Mesendoderm (in vitro differentiated cells): Measurements from ENCODE around the gene AP2M1.

Experiments
- DNase-seq: peaks from one replicate; pipeline ENCODE4 v3.0.0; 2013
- H2AK5ac ChIP-seq: 2 replicates; pipeline ENCODE4 v1.6.1; 2013; ENCODE audit warnings: low read length, inconsistent platforms
- H2BK120ac ChIP-seq: 2 replicates; pipeline ENCODE4 v1.6.1; 2013; ENCODE audit warnings: low read depth, mild to moderate bottlenecking, low read length, moderate library complexity, mixed read lengths
- H2BK15ac ChIP-seq: replicated peaks from 2 replicates; pipeline ENCODE4 v1.6.1; 2013; ENCODE audit warnings: low read depth, mild to moderate bottlenecking, moderate library complexity
- H2BK5ac ChIP-seq: 2 replicates; pipeline ENCODE4 v1.6.1; 2013; ENCODE audit warnings: low read length, inconsistent platforms
- H3K18ac ChIP-seq: 2 replicates; pipeline ENCODE4 v1.6.1; 2013; ENCODE audit warnings: mild to moderate bottlenecking, low read length, mixed read lengths
- H3K23ac ChIP-seq: one replicate; pipeline ENCODE4 v1.6.1; 2013; ENCODE audit warnings: low read length
- H3K27ac ChIP-seq: 2 replicates; pipeline ENCODE4 v1.5.1; 2013; ENCODE audit warnings: low read depth, mild to moderate bottlenecking, inconsistent platforms, low read length, moderate library complexity
- H3K27me3 ChIP-seq: 2 replicates; pipeline ENCODE4 v1.6.1; 2013; ENCODE audit warnings: low read length, control low read depth, mild to moderate bottlenecking, inconsistent platforms; ENCODE audit not compliant: insufficient read depth, poor library complexity
- H3K36me3 ChIP-seq: 2 replicates; pipeline ENCODE4 v1.6.1; 2013; ENCODE audit warnings: low read length, inconsistent platforms; ENCODE audit not compliant: control insufficient read depth, insufficient read depth
- H3K4ac ChIP-seq: one replicate; pipeline ENCODE4 v1.6.1; 2013; ENCODE audit warnings: low read depth, mild to moderate bottlenecking, low read length, moderate library complexity
- H3K4me1 ChIP-seq: 2 replicates; pipeline ENCODE4 v1.6.1; 2013; ENCODE audit warnings: low read depth, low read length, inconsistent platforms; ENCODE audit not compliant: control insufficient read depth
- H3K4me2 ChIP-seq: 2 replicates; pipeline ENCODE4 v1.6.1; 2013; ENCODE audit warnings: low read length
- H3K4me3 ChIP-seq: 2 replicates; pipeline ENCODE4 v1.5.1; 2013; ENCODE audit warnings: mild to moderate bottlenecking, low read length
- H3K56ac ChIP-seq: one replicate; pipeline ENCODE4 v1.6.1; 2013; ENCODE audit warnings: low read length
- H3K79me1 ChIP-seq: 2 replicates; pipeline ENCODE4 v1.6.1; 2013; ENCODE audit warnings: low read length, inconsistent platforms
- H3K79me2 ChIP-seq: 2 replicates; pipeline ENCODE4 v1.6.1; 2013; ENCODE audit warnings: mild to moderate bottlenecking, low read length; ENCODE audit not compliant: control insufficient read depth, insufficient read depth
- H3K9ac ChIP-seq: 2 replicates; pipeline ENCODE4 v1.6.1; 2013; ENCODE audit warnings: low read length, inconsistent platforms
- H4K5ac ChIP-seq: one replicate; pipeline ENCODE4 v1.6.1; 2013; ENCODE audit warnings: low read length
- H4K8ac ChIP-seq: one replicate; pipeline ENCODE4 v1.6.1; 2013; ENCODE audit warnings: low read depth, mild to moderate bottlenecking, control low read depth, low read length, moderate library complexity
- WGBS: extraction: QIAGEN DNeasy Blood & Tissue Kit; methylation state at CpG from one replicate; pipeline ENCODE4 v1.1.7; 2013; ENCODE audit warnings: low lambda C conversion rate, missing lambda C conversion rate; ENCODE audit not compliant: insufficient coverage; ENCODE audit errors: extremely low coverage; 5-methylcytosine and 5-hydroxymethylcytosine counted together

Gene AP2M1

DNA sequence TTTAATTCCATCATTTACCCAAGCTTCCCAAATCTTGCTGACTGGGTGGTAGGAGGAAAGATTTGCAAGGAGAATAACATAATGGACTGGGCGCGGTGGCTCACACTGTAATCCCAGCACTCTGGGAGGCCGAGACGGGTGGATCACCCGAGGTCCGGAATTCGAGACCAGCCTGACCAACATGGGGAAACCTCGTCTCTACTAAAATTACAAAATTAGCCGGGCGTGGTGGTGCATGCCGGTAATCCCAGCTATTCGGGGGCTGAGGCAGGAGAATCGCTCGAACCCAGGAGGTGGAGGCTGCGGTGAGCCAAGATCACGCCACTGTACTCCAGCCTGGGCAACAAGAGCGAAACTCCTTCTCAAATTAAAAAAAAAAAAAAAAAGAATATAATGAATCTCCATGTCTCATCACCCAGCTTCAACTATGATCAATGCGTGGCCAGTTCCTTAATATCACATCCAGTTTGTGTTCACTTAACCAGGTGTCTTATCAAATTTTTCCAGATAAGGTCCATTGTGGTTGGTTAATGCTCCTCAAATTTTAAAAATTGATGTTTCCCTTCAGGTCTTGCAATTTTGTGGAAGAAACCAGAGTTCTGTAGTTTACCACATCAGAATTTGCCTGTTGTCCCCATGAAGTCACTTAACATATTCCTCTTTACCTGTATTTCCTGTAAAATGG is 10.0 kb downstream of the AP2M1 start:
- Histone ChIP-seq H3K27me3 (no peaks in the 10 kb centered on the region), H3K4ac (no peak overlapping the region), H3K79me1 (peaks cover 19% of the 10 kb centered on the region), H2BK15ac (no peak overlapping the region), H3K27ac (peak overlapping the region; percentile 95), H3K4me2 (no peak overlapping the region), H3K4me3 (no peak overlapping the region), H2AK5ac (no peak overlapping the region), H3K56ac (peak overlapping the region; percentile 83), H2BK5ac (no peak overlapping the region), H3K4me1 (peaks cover 4% of the 10 kb centered on the region), H3K18ac (no peak overlapping the region), H3K36me3 (peaks cover 21% of the 10 kb centered on the region), H3K9ac (peak overlapping the region; percentile 80), H4K8ac (no peak overlapping the region), H4K5ac (peak overlapping the region; percentile 5), H2BK120ac (no peak overlapping the region), H3K79me2 (peaks cover 20% of the 10 kb centered on the region), H3K23ac (no peak overlapping the region)
- no peak for DNase-seq
- no CpG with 5 or more reads among the region's 18 CpGs for WGBS

DNA sequence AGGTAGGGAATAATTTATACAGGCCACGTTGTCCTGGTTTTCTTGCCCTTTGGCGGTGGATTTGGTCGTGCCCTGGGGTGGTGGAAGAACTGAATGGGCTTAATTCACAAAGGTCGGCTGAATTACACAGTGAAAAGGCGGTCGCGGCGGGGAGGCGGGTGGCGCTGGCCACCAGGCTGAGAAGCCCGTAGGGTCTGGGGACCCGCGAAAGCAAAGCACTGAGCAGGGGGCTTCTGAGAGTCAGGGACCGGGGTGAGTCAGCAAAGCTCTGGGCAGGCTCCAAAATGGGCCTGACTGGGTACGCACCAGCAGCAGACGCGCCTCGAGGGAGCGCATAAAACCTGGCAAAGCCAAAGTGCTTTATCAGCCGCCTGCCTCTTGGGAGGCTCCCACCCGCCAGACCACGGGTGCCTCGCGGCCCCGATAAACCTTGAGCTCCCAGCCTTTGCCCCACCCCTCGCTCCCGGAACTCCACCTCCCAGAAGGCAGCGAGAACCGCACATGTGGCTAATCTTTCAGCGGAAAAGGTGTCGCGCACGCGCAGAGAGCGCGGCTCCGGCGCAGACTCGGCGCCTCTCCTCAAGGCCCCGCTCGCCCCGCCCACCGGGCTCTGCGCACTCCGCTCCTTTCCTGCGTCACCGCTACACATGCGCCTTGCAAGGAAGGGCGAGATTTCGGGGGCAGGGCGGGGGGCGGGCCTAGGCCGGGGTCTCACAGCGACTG is 11.0 kb downstream of the AP2M1 start:
- peak overlapping the region; percentile 39 for H3K4me2 ChIP-seq
- H3K9ac ChIP-seq, result peak overlapping the region; percentile 80
- peak overlapping the region; percentile 82 for H4K8ac ChIP-seq
- peak overlapping the region; percentile 91 for H3K18ac ChIP-seq
- no peak overlapping the region for H2BK120ac ChIP-seq
- peak overlapping the region; percentile 51 for H2BK5ac ChIP-seq
- no peak overlapping the region for H3K23ac ChIP-seq
- H3K27ac ChIP-seq, result peak overlapping the region; percentile 95
- peak overlapping the region; percentile 43 for H2AK5ac ChIP-seq
- peaks cover 4% of the 10 kb centered on the region for H3K4me1 ChIP-seq
- H3K36me3 ChIP-seq, result peaks cover 20% of the 10 kb centered on the region
- H2BK15ac ChIP-seq, result no peak overlapping the region
- peaks cover 20% of the 10 kb centered on the region for H3K79me1 ChIP-seq
- DNase-seq, result peak; percentile 100
- peak overlapping the region; percentile 83 for H3K56ac ChIP-seq
- no CpG with 5 or more reads among the region's 55 CpGs for WGBS
- peaks cover 20% of the 10 kb centered on the region for H3K79me2 ChIP-seq
- peak overlapping the region; percentile 90 for H3K4me3 ChIP-seq
- no peaks in the 10 kb centered on the region for H3K27me3 ChIP-seq
- H3K4ac ChIP-seq, result peak overlapping the region; percentile 73
- H4K5ac ChIP-seq, result peak overlapping the region; percentile 5

DNA sequence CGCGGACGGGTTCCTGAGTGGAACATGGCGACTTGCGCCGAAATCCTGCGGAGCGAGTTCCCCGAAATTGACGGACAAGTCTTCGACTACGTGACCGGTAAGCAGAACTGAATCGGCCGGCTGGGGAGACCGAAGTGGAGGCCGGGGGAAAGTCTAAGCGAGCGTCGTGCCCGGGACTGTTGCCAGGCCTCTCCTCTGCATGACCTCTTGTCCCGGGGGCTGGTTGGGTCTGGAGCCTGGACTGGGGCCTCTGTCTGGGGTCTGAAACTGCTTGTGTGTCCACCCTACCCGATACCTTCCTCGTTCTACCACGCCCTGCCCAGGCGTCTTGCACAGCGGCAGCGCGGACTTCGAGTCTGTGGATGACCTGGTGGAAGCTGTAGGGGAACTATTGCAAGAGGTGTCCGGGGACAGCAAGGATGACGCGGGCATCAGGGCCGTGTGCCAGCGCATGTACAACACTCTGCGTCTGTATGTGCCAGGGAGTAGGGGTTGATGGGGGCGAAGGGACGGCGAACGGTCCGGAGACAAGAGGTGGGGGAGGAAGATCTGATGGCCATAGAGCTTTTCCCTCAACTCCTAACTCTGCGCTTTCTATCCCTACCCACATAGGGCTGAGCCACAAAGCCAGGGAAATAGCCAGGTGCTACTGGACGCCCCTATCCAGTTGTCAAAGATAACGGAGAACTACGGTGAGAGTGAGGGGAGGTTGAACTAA is 11.7 kb downstream of the AP2M1 start, which contains the start of gene ABCF3:
ABCF3 (plus strand) TSS at position 16 of the 718 bp plus-strand sequence; CDS start at position 25, 9 bp downstream.
- peak within 1 kb of the TSS; percentile 48 for H3K23ac ChIP-seq
- no peaks in the 10 kb centered on the region for H3K27me3 ChIP-seq
- H3K79me1 ChIP-seq, result peaks cover 20% of the 10 kb centered on the region
- no CpG with 5 or more reads among the region's 45 CpGs for WGBS
- H3K4me2 ChIP-seq, result peak within 1 kb of the TSS; percentile 96
- peak within 1 kb of the TSS; percentile 43 for H2AK5ac ChIP-seq
- H3K9ac ChIP-seq, result peak within 1 kb of the TSS; percentile 96
- peaks cover 20% of the 10 kb centered on the region for H3K79me2 ChIP-seq
- H3K56ac ChIP-seq, result peak within 1 kb of the TSS; percentile 96
- no peak for DNase-seq
- peaks cover 14% of the 10 kb centered on the region for H3K36me3 ChIP-seq
- peak within 1 kb of the TSS; percentile 73 for H3K4ac ChIP-seq
- peak within 1 kb of the TSS; percentile 5 for H4K5ac ChIP-seq
- peak within 1 kb of the TSS; percentile 91 for H3K18ac ChIP-seq
- H2BK15ac ChIP-seq, result no peak within 1 kb of the TSS
- peak within 1 kb of the TSS; percentile 51 for H2BK5ac ChIP-seq
- peaks cover 4% of the 10 kb centered on the region for H3K4me1 ChIP-seq
- peak within 1 kb of the TSS; percentile 95 for H3K27ac ChIP-seq
- no peak within 1 kb of the TSS for H2BK120ac ChIP-seq
- H4K8ac ChIP-seq, result peak within 1 kb of the TSS; percentile 82
- peak within 1 kb of the TSS; percentile 90 for H3K4me3 ChIP-seq

DNA sequence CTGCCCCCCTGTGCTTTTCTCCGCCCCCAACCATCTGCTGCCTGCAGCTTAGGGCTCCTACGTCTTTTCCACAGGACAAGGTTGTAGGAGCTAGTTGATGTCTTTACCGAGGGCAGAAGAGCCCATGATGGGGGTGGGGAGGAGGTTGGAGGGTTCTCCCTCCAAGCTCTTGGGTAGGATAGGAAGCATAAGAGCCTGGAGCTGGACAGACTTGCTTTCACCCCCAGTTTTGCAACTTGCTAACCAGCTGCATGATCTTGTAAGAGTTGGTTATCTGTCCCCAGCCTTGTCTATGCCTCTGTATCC is 12.2 kb downstream of the AP2M1 start:
- peak overlapping the region; percentile 96 for H3K9ac ChIP-seq
- no peak overlapping the region for H3K27ac ChIP-seq
- peaks cover 18% of the 10 kb centered on the region for H3K79me1 ChIP-seq
- peaks cover 20% of the 10 kb centered on the region for H3K79me2 ChIP-seq
- no peak overlapping the region for H2BK120ac ChIP-seq
- H3K36me3 ChIP-seq, result peaks cover 9% of the 10 kb centered on the region
- no peak overlapping the region for H4K8ac ChIP-seq
- no peak overlapping the region for H2BK5ac ChIP-seq
- H3K27me3 ChIP-seq, result no peaks in the 10 kb centered on the region
- H3K56ac ChIP-seq, result peak overlapping the region; percentile 96
- no peak for DNase-seq
- no peak overlapping the region for H2BK15ac ChIP-seq
- no peak overlapping the region for H2AK5ac ChIP-seq
- no peak overlapping the region for H4K5ac ChIP-seq
- no peak overlapping the region for H3K23ac ChIP-seq
- WGBS, result no CpG with 5 or more reads among the region's 3 CpGs
- peak overlapping the region; percentile 96 for H3K4me2 ChIP-seq
- peaks cover 4% of the 10 kb centered on the region for H3K4me1 ChIP-seq
- H3K4ac ChIP-seq, result no peak overlapping the region
- peak overlapping the region; percentile 90 for H3K4me3 ChIP-seq
- no peak overlapping the region for H3K18ac ChIP-seq

DNA sequence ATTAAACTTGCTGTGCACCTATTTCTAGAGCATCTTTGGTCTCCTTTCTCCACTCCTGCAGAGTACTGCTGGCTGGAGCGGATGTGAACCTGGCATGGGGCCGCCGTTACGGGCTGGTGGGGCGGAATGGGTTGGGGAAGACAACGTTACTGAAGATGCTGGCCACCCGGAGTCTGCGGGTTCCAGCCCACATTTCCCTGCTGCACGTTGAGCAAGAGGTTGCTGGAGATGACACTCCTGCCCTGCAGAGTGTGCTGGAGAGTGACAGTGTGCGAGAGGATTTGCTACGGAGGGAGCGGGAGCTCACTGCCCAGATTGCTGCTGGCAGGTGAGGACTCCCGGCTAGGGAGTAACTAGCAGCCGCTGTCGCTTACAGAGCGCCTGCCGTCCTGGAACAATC is 13.4 kb downstream of the AP2M1 start:
- no peak for DNase-seq
- no peak overlapping the region for H2BK5ac ChIP-seq
- H2BK15ac ChIP-seq, result no peak overlapping the region
- no peak overlapping the region for H3K56ac ChIP-seq
- no peak overlapping the region for H3K4me3 ChIP-seq
- peaks cover 18% of the 10 kb centered on the region for H3K79me1 ChIP-seq
- H4K8ac ChIP-seq, result no peak overlapping the region
- no peaks in the 10 kb centered on the region for H3K27me3 ChIP-seq
- H3K27ac ChIP-seq, result no peak overlapping the region
- peaks cover 4% of the 10 kb centered on the region for H3K4me1 ChIP-seq
- H3K18ac ChIP-seq, result no peak overlapping the region
- no peak overlapping the region for H3K4ac ChIP-seq
- no peak overlapping the region for H2AK5ac ChIP-seq
- no CpG with 5 or more reads among the region's 17 CpGs for WGBS
- no peak overlapping the region for H3K4me2 ChIP-seq
- no peak overlapping the region for H3K9ac ChIP-seq
- peaks cover 8% of the 10 kb centered on the region for H3K36me3 ChIP-seq
- no peak overlapping the region for H2BK120ac ChIP-seq
- H3K23ac ChIP-seq, result no peak overlapping the region
- H3K79me2 ChIP-seq, result peaks cover 20% of the 10 kb centered on the region
- H4K5ac ChIP-seq, result no peak overlapping the region
